HepG2 (cell line): Measurements from ENCODE around the gene RXFP3. TPM values are rescaled to one million over a fixed set of nuclear protein-coding genes. Genes with fewer than 3 reads are reported as not detected.

Source experiments
- ATAC-seq: fragments of 200-7000 bp; cut with Tn5 transposase; 3 replicates; pipeline ENCODE4 v1.9.1; 2020; ENCODE audit warnings: mild to moderate bottlenecking, moderate library complexity
- BruUV-seq: library from RNA; stranded (reverse); fragments of 400-500 nt; replicated peaks from 2 replicates; lab custom pipeline; 2021; lab: Mats Ljungman, UMichigan
- CTCF ChIA-PET: fragments of 300-600 bp; formaldehyde crosslinking; extraction: SDS; loops from one replicate; lab custom pipeline; 2021; ENCODE audit warnings: low total read pairs, inconsistent platforms, low intra/inter-chr PET ratio; lab: Yijun Ruan, JAX
- POLR2A ChIA-PET: fragments of 350-600 bp; sonication (Branson Sonifier 250); formaldehyde crosslinking; loops from one replicate; lab custom pipeline; 2020; ENCODE audit warnings: antibody characterized with exemption, inconsistent platforms; lab: Yijun Ruan, JAX
- DNase-seq: peaks from one replicate; pipeline ENCODE4 v3.0.0-alpha.2; 2015; ENCODE audit warnings: low spot score
- FAIRE-seq: peaks from 3 replicates; lab custom pipeline; 2011; peaks lifted over from hg19 to GRCh38; lab: Jason Lieb, UNC
- H2AFZ ChIP-seq: one replicate; pipeline ENCODE4 v1.6.1; 2011; ENCODE audit warnings: low read length, inconsistent platforms
- H3K27ac ChIP-seq: fragments of 300-600 bp; 3 replicates; pipeline ENCODE4 v1.8.0; 2011; ENCODE audit warnings: mixed run types, mild to moderate bottlenecking, mixed read lengths, low read length, inconsistent platforms; ENCODE audit not compliant: insufficient read depth; ENCODE audit errors: extremely low read length
- H3K27me3 ChIP-seq, 2 experiments: fragments of 200-600 bp in 1 of 2; 2 replicates in 1 of 2; 3 replicates in 1 of 2; pipeline versions ENCODE4 v1.6.0 to v1.8.0; 2011; ENCODE audit warnings: low read length in 2 of 2, mild to moderate bottlenecking in 2 of 2, moderate library complexity in 2 of 2, inconsistent platforms in 1 of 2; ENCODE audit not compliant: insufficient read depth in 2 of 2, control insufficient read depth in 1 of 2
- H3K36me3 ChIP-seq, 2 experiments: fragments of 200-600 bp in 1 of 2; replicated peaks in 1 of 2; 2 replicates in 1 of 2; 3 replicates in 1 of 2; pipeline versions ENCODE4 v1.5.1 to v1.8.0; 2011; ENCODE audit warnings: low read length in 2 of 2, inconsistent platforms in 1 of 2; ENCODE audit not compliant: insufficient read depth in 2 of 2, control insufficient read depth in 1 of 2
- H3K4me1 ChIP-seq: 2 replicates; pipeline ENCODE4 v1.5.1; 2012; ENCODE audit warnings: low read length, inconsistent platforms; ENCODE audit not compliant: insufficient read depth
- H3K4me2 ChIP-seq: 2 replicates; pipeline ENCODE4 v1.6.0; 2011; ENCODE audit warnings: low read depth, low read length, inconsistent platforms
- H3K4me3 ChIP-seq, 3 experiments: fragments of 200-600 bp in 1 of 3; sonication (generic), shearing (Covaris generic) in 1 of 3; replicated peaks in 1 of 3; 2 replicates each; pipeline ENCODE4 v1.5.1; 2011 to 2016; ENCODE audit warnings: low read length in 3 of 3, inconsistent platforms in 2 of 3, low read depth in 2 of 3, mild to moderate bottlenecking in 2 of 3, control low read depth in 1 of 3, mixed read lengths in 1 of 3; ENCODE audit not compliant: insufficient read depth in 1 of 3
- H3K79me2 ChIP-seq: one replicate; pipeline ENCODE4 v1.6.1; 2011; ENCODE audit warnings: low read length, inconsistent platforms; ENCODE audit not compliant: insufficient read depth
- H3K9ac ChIP-seq: 2 replicates; pipeline ENCODE4 v1.6.0; 2011; ENCODE audit warnings: mild to moderate bottlenecking, low read depth, low read length, inconsistent platforms; ENCODE audit not compliant: insufficient read depth
- H3K9me3 ChIP-seq: 2 replicates; pipeline ENCODE4 v1.5.1; 2012; ENCODE audit warnings: mild to moderate bottlenecking, low read length
- H4K20me1 ChIP-seq: 2 replicates; pipeline ENCODE4 v1.6.0; 2011; ENCODE audit warnings: inconsistent platforms, mild to moderate bottlenecking, low read length, moderate library complexity; ENCODE audit not compliant: insufficient read depth
- ARNT ChIP-seq: fragments of 450-650 bp; IDR thresholded peaks from 2 replicates; pipeline ENCODE4 v1.6.1; 2017
- HNRNPK ChIP-seq: fragments of 200-400 bp; formaldehyde crosslinking; IDR thresholded peaks from 2 replicates; pipeline ENCODE4 v1.6.1; 2018; ENCODE audit warnings: low read length, low read depth, moderate library complexity, mild to moderate bottlenecking; ENCODE audit not compliant: poor library complexity, severe bottlenecking
- POLR2A ChIP-seq, 2 experiments: IDR thresholded peaks; 2 replicates each; pipeline ENCODE4 v1.6.1; 2011; ENCODE audit warnings: low read depth in 2 of 2, low read length in 2 of 2, mild to moderate bottlenecking in 1 of 2, moderate library complexity in 1 of 2; ENCODE audit not compliant: insufficient read depth in 1 of 2
- PRPF4 ChIP-seq: fragments of 200-400 bp; formaldehyde crosslinking; IDR thresholded peaks from 2 replicates; pipeline ENCODE4 v1.6.1; 2016; ENCODE audit warnings: low read length, low read depth; ENCODE audit not compliant: poor library complexity, severe bottlenecking
- SMC3 ChIP-seq: IDR thresholded peaks from 2 replicates; pipeline ENCODE4 v1.6.1; 2011; ENCODE audit warnings: low read length, improper control_type of control experiment
- SNAI1 ChIP-seq: sonication (generic); formaldehyde crosslinking; IDR thresholded peaks from 2 replicates; pipeline ENCODE4 v1.5.0; 2020; ENCODE audit warnings: mild to moderate bottlenecking, missing genetic modification reagents, borderline replicate concordance
- SOX5 ChIP-seq: IDR thresholded peaks from 2 replicates; pipeline ENCODE4 v1.6.1; 2016; ENCODE audit warnings: borderline replicate concordance
- TOE1 ChIP-seq: sonication (generic); formaldehyde crosslinking; IDR thresholded peaks from 2 replicates; pipeline ENCODE4 v1.4.0; 2020; ENCODE audit warnings: mild to moderate bottlenecking, missing genetic modification reagents
- YY1 ChIP-seq: IDR thresholded peaks from 2 replicates; pipeline ENCODE4 v1.6.1; 2011; ENCODE audit warnings: low read length, low read depth, moderate library complexity, mild to moderate bottlenecking; ENCODE audit not compliant: insufficient read depth, insufficient replicate concordance
- ZBTB46 ChIP-seq: sonication (generic); formaldehyde crosslinking; IDR thresholded peaks from 2 replicates; pipeline ENCODE4 v1.4.0; 2020; ENCODE audit warnings: mild to moderate bottlenecking, missing genetic modification reagents, borderline replicate concordance
- ZIK1 ChIP-seq: sonication (generic); formaldehyde crosslinking; IDR thresholded peaks from 2 replicates; pipeline ENCODE4 v1.5.0; 2020; ENCODE audit warnings: mild to moderate bottlenecking, low read depth, missing genetic modification reagents, borderline replicate concordance
- ZNF3 ChIP-seq: IDR thresholded peaks from 2 replicates; pipeline ENCODE4 v1.7.0; 2017; ENCODE audit warnings: inconsistent platforms
- ZNF484 ChIP-seq: sonication (generic); formaldehyde crosslinking; IDR thresholded peaks from 2 replicates; pipeline ENCODE4 v1.5.1; 2020; ENCODE audit warnings: mild to moderate bottlenecking, low read depth, missing genetic modification reagents, borderline replicate concordance
- ZNF501 ChIP-seq: sonication (generic); formaldehyde crosslinking; IDR thresholded peaks from 2 replicates; pipeline ENCODE4 v1.5.1; 2020; ENCODE audit warnings: mild to moderate bottlenecking, moderate library complexity, missing genetic modification reagents
- ZNF530 ChIP-seq: sonication (generic); formaldehyde crosslinking; IDR thresholded peaks from 2 replicates; pipeline ENCODE4 v1.5.0; 2020; ENCODE audit warnings: low read depth, mild to moderate bottlenecking, missing genetic modification reagents
- ZNF577 ChIP-seq: sonication (generic); formaldehyde crosslinking; IDR thresholded peaks from 2 replicates; pipeline ENCODE4 v1.4.0; 2020; ENCODE audit warnings: mild to moderate bottlenecking, low read depth, missing genetic modification reagents, borderline replicate concordance
- ZNF776 ChIP-seq: sonication (generic); formaldehyde crosslinking; IDR thresholded peaks from 2 replicates; pipeline ENCODE4 v1.4.0; 2020; ENCODE audit warnings: mild to moderate bottlenecking, missing genetic modification reagents
- ZNF788 ChIP-seq: sonication (generic); formaldehyde crosslinking; IDR thresholded peaks from 2 replicates; pipeline ENCODE4 v1.5.0; 2020; ENCODE audit warnings: mild to moderate bottlenecking, missing genetic modification reagents, borderline replicate concordance
- WGBS: methylation state at CpG from one replicate; pipeline ENCODE4 v1.1.6; 2017; ENCODE audit warnings: low lambda C conversion rate; 5-methylcytosine and 5-hydroxymethylcytosine counted together
- in situ Hi-C: cut with HindIII; loops from 2 replicates; pipeline ENCODE4 v1.10.0; 2017; ENCODE audit warnings: low pct_unique_long_range_greater_than_20kb; ENCODE audit not compliant: extremely low pct_ligation_motif_present
- intact Hi-C: fragments of 100-400 bp; cut with micrococcal nuclease; formaldehyde crosslinking; loops from one replicate; pipeline ENCODE4 v1.10.0; 2022; ENCODE audit not compliant: unreplicated experiment
- polyA plus RNA-seq, 8 experiments: library from polyadenylated mRNA; depleted of rRNA in 3 of 8; stranded (reverse) in 7 of 8; unstranded in 1 of 8; fragments of >200 nt; fragmentation: Illumina TruSeq in 4 of 8; extraction: Trizol in 4 of 8; gene quantifications; 2 replicates each; pipeline versions ENCODE4 v1.2.1 to v1.2.3, GENCODE V29; 2011 to 2016; ENCODE audit warnings: low read depth in 4 of 8, missing spikeins in 1 of 8, mixed read lengths in 1 of 8; ENCODE audit not compliant: insufficient read depth in 1 of 8
- total RNA-seq, 5 experiments: library from RNA; depleted of rRNA; stranded (reverse); fragments of >200 nt; fragmentation: Illumina TruSeq; extraction: Trizol; gene quantifications; 2 replicates each; pipeline ENCODE4 v1.2.3, GENCODE V29; 2016; ENCODE audit warnings: low read depth in 1 of 5
- TF ChIP-seq, protein P1 (sequence below): sonication (generic); formaldehyde crosslinking; IDR thresholded peaks from 2 replicates; pipeline ENCODE4 v1.5.0; 2020; ENCODE audit warnings: missing genetic modification reagents

RXFP3 gene
- total and polyA plus RNA-seq, 2 of the 13 experiments (the other 11 are each of a cell fraction or from before 2014, with no cell fraction given), result not detected

GRCh38 chr5:33937707-33938506, 1.7 kb downstream of the RXFP3 start:
- intact Hi-C loops, result loop anchor here (10.0 kb wide), 1 partner anchor 123 kb away; no protein-coding TSS in a partner anchor
- CTCF ChIA-PET, result no interaction called here
- FAIRE-seq, result no peak

More at GRCh38 chr5:33937707-33938506, 1.7 kb downstream of the RXFP3 start:
- no peak for TF ChIP-seq SOX5 (CRISPR knock-in tag)
- no peak for TF ChIP-seq ZBTB46 (CRISPR knock-in tag)
- TF ChIP-seq SNAI1 (CRISPR knock-in tag), result no peak
- TF ChIP-seq, protein P1, sequence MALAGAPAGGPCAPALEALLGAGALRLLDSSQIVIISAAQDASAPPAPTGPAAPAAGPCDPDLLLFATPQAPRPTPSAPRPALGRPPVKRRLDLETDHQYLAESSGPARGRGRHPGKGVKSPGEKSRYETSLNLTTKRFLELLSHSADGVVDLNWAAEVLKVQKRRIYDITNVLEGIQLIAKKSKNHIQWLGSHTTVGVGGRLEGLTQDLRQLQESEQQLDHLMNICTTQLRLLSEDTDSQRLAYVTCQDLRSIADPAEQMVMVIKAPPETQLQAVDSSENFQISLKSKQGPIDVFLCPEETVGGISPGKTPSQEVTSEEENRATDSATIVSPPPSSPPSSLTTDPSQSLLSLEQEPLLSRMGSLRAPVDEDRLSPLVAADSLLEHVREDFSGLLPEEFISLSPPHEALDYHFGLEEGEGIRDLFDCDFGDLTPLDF (CRISPR knock-in tag), result no peak
- TF ChIP-seq ZNF577, result no peak
- no peak for TF ChIP-seq ZNF530 (CRISPR knock-in tag)
- TF ChIP-seq SMC3, result no peak
- TF ChIP-seq HNRNPK, result no peak
- TF ChIP-seq ZNF3 (CRISPR knock-in tag), result no peak
- TF ChIP-seq POLR2A (IDR thresholded peaks at IDR 0.05; ENCODE audit: insufficient read depth in 1 of 2, low read depth in 2 of 2, low read length in 2 of 2), result no peak
- no peak for TF ChIP-seq TOE1 (CRISPR knock-in tag)
- no peak for TF ChIP-seq ZNF788 (CRISPR knock-in tag)
- no peak for TF ChIP-seq PRPF4
- no peak for TF ChIP-seq ZIK1 (CRISPR knock-in tag)
- TF ChIP-seq ARNT, result no peak
- TF ChIP-seq ZNF484 (CRISPR knock-in tag), result no peak
- no peak for TF ChIP-seq ZNF501 (CRISPR knock-in tag)
- no peak for TF ChIP-seq YY1
- TF ChIP-seq ZNF776 (CRISPR knock-in tag), result no peak
- no peak for DNase-seq
- H3K9me3 ChIP-seq, result no peaks in the 10 kb centered on the region
- no peak overlapping the region for H3K27ac ChIP-seq
- no peaks in the 10 kb centered on the region for H3K79me2 ChIP-seq
- H3K4me1 ChIP-seq, result no peaks in the 10 kb centered on the region
- POLR2A ChIA-PET, result no interaction called here
- in situ Hi-C loops, result loop anchor here (5.0 to 10.0 kb wide), 2 partner anchors 353 to 501 kb away; no protein-coding TSS in a partner anchor
- no peaks in the 10 kb centered on the region for H4K20me1 ChIP-seq
- WGBS, result 73% methylated on average over 52 of the region's 54 CpGs
- no peak for ATAC-seq
- no peak overlapping the region for H2AFZ ChIP-seq
- H3K36me3 ChIP-seq, result no peaks in the 10 kb centered on the region
- H3K9ac ChIP-seq, result no peak overlapping the region
- no TSS peak for BruUV-seq
- H3K4me3 ChIP-seq, result no peak overlapping the region
- no peak overlapping the region for H3K4me2 ChIP-seq
- H3K27me3 ChIP-seq, result peaks cover 1 to 15% of the 10 kb centered on the region in 2 experiments; a peak in 3 of 5 replicates
